ENCODE measurements around the gene CLDN16. TPM values are rescaled to one million over a fixed set of nuclear protein-coding genes. Genes with fewer than 3 reads are reported as not detected.

CLDN16 gene
- total RNA-seq, 1 donor from 2014 or later = not detected

- DNase-seq (ENCODE audit: low read depth, low spot score) = no peak
These were observed 9.6 kb upstream of the CLDN16 start for GRCh38 chr3:190378240-190378891.

DNA sequence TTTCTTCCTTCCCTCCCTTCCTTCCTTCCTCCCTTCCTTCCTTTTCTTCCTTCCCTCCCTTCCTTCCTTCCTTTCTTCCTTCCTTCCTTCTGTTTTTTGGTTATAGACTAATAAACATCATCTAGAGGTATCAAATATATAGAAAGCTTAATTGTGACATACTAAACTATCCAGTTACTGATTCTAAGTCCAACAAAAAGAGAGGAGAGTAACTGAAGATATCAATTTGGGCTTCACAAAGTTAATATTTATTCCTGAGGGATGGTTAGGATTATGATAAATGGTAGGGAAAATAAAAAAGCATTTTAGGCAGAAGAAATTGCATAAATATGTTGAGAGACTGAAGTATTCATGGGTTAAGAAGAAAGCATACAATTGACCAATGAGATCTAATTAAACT is 7.8 kb upstream of the CLDN16 start:
- no peak for DNase-seq (ENCODE audit: low read depth, low spot score)

- no peak for DNase-seq (ENCODE audit: low read depth, low spot score)
These were observed 6.5 kb upstream of the CLDN16 start for GRCh38 chr3:190381441-190381840.

DNA sequence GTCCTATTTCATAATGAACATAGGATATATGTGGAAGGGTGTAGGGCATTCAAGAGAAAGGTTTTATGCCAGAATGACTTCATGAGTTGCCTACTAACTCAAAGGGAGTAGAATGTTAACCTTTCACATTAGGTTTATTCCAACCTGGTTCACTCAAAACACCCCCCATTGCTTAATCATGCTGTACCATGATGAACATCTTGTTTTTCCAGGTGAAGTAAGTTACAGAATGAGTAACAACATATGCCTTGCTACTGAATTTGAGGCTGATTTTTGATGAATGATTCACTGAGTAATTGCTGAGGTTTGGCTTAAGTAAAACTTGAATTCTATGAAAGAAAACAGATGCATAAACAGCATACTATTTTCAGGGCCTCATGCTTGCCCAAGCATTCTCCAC is 5.9 kb upstream of the CLDN16 start:
- no peak for DNase-seq (ENCODE audit: low read depth, low spot score)

DNA sequence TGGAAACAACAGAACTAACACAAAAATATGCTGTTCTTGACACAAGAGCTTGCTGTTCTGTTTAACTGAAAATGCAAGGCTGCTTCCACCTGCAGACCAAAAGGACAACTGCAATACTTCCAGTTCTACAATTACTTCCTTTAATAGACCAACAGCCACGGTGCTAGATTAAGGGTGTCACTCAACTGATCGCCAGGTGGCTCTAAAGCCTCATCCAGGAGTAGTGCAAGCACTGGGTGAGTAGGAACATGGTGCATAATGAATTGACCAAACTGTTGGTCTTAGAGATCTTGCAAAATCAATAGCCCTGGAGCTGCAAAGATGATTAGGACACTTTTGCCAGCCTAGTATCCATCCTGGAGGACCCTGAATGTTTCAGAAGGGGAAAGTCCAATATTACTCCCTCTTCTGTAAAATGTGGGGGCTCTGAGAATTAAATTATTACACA is 3.6 kb upstream of the CLDN16 start:
- peak; percentile 13 for DNase-seq (ENCODE audit: low read depth, low spot score)

DNA sequence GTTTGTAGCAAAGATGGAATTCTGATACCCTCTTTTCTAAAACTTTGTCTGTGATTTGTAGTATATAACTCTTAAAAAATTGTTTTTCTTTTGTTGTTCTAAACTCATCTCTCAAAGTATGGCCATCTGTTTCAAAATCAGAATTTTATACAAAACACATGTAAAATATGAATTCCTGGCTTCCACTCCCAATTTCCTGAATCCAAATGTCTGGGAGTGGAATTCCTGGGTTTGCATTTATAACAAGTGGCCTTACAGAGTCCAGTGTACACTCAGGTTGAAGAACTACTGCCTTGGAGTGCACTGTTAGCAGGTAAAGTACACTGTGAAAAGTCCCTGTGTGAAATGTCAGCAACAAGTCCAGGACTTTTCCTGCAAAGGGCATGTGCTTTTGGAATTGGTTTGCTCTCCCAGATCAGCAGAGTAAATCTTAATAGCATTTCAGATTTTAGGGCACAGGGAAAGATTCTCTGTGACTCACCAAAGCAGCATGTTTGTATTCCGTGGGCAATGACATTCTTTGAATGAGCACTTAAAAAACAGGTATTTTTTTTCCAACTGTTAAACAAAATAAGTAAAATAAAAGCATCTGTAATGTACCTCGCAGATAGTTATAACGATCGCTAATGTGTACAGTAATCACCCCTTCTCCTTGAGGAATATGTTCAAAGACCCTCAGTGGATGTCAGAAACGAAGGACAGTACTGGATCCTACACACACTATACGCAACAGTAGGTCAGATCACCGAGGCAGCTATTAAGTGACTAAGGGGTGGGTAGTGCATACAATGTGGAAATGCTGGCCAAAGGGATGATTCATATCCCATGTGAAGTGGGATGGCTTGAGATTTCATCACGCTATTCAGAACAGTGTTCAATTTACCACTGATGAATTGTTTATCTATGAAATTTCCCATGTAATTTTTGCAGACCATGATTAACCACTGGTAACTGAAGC is 2.0 kb upstream of the CLDN16 start:
- DNase-seq (ENCODE audit: low read depth, low spot score) = peak; percentile 78

DNA sequence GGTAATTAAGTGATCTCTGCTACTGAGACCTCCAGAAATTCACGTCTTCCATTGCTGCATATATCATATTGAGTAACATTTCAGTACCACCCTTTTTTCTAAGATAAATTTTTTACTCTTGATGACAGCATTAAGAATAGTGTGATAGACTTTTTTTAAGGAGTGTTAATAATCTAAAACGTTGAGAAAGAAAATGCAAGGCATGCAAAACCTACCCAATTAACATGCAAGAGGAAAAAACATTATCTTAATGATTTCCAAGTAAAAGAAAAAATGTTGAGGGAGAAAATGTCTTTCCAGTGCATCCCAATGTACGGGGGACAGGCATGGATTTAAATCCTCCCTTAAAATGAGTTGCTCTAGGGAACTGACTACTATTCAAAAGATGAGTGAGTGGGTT is 740 bp downstream of the CLDN16 start:
- no peak for DNase-seq (ENCODE audit: low read depth, low spot score)

DNA sequence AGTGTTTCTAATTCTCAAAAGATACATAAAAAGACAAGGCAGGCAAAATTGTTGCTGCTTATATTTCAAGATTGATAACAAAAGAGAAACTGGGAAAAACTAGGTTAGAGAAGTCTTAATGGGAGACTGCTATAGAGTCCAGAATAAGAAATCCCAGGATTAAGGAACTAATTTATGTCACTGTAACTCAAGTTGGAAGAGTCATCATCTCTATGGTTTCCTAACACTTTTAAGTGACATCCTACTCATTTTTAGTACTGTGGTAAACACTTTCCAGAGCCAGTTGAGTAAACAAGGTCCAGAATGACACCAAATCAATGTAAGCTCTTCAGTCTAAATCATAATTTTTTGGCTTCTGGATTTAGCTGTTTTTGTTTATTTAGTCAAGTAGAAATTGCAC is 8.0 kb downstream of the CLDN16 start:
- DNase-seq (ENCODE audit: low read depth, low spot score) = no peak

- DNase-seq (ENCODE audit: low read depth, low spot score) = no peak
These were observed 9.9 kb downstream of the CLDN16 start for GRCh38 chr3:190397889-190398288.

- DNase-seq (ENCODE audit: low read depth, low spot score) = no peak
These were observed 11.7 kb downstream of the CLDN16 start for GRCh38 chr3:190399677-190400076.

GRCh38 chr3:190401963-190402362 is 14.0 kb downstream of the CLDN16 start:
- DNase-seq (ENCODE audit: low read depth, low spot score) = peak; percentile 74

GRCh38 chr3:190404715-190405114 is 16.8 kb downstream of the CLDN16 start:
- no peak for DNase-seq (ENCODE audit: low read depth, low spot score)

GRCh38 chr3:190414297-190414696 is 26.3 kb downstream of the CLDN16 start:
- no peak for DNase-seq (ENCODE audit: low read depth, low spot score)

GRCh38 chr3:190424108-190424477 is 36.1 kb downstream of the CLDN16 start:
- DNase-seq (ENCODE audit: low read depth, low spot score) = no peak

DNA sequence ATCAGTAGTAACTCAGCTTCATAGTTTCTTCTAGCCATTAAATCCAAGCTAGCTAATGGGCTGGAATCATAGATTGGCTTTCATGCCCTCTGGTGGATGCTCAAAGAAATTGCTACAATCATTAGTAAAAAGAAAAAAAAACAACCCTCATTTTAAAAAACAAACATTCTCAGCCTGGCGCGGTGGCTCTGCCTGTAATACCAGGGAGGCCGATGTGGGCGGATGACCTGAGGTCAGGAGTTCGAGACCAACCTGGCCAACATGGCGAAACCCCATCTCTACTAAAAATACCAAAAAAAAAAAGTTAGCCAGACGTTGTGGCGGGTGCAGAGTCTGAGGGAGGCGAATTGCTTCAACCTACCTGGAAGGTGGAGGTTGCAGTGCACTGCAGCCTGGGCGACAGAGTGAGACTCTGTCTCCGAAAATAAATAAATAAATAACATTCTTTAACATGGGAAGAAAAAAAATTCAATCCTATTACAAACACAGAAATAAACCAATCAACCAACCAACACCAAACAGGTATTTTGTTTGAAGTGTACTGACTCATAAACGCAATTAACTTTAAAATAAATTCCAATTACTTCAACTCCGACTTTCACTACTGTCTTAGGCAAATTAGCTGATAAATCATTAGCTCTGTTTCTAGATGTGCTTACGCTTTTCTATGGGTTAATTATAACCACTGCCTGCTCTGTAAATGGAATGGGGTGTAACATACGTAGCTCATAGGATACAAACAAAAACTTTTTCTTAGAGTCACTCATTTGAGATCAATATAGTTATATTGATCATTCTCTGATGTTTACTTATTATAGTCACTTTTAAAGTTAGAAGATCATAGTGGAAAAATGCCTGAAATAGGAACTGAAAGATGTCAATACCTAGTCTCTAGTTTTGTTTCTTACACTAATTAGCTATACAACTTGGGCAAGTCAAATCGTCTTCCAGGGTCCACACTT is 36.8 kb downstream of the CLDN16 start:
- DNase-seq (ENCODE audit: low read depth, low spot score) = peak; percentile 33

GRCh38 chr3:190425833-190426232 is 37.9 kb downstream of the CLDN16 start:
- no peak for DNase-seq (ENCODE audit: low read depth, low spot score)

DNA sequence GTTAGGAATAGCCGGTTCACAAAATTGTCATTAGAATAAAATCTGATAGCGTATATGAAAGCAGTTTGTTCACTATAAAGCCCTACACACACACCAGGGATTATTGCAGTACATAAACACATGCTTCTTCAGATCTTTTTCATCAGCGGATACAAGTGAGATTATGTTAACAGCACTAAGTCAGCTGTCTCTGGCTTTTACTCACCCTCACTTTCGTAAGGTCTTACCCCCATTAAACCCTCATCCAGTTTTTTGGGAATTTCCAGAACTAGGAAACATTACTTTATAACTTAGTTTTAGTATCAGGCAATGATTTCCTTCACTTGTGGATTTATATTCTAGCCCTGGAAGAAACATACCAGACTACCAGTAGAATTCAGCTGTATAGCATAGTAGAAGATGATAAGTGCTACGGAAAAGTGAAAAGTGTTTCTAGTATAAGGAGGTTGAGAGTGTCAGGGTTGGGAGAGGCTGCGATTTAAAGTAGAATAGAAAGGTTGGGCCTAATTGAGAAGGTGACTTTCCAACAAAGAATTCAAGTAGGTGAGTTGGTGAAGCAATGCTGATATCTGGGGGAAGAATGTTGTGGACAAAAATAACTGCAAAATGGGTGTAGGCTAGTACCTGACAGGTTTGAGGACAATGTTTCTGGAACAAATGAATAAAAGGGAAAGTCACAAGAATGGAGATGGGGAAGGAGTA is 39.0 kb downstream of the CLDN16 start:
- DNase-seq (ENCODE audit: low read depth, low spot score) = no peak

GRCh38 chr3:190429681-190430080 is 41.7 kb downstream of the CLDN16 start:
- no peak for DNase-seq (ENCODE audit: low read depth, low spot score)

GRCh38 chr3:190430906-190431305 is 42.9 kb downstream of the CLDN16 start:
- DNase-seq (ENCODE audit: low read depth, low spot score) = no peak

DNA sequence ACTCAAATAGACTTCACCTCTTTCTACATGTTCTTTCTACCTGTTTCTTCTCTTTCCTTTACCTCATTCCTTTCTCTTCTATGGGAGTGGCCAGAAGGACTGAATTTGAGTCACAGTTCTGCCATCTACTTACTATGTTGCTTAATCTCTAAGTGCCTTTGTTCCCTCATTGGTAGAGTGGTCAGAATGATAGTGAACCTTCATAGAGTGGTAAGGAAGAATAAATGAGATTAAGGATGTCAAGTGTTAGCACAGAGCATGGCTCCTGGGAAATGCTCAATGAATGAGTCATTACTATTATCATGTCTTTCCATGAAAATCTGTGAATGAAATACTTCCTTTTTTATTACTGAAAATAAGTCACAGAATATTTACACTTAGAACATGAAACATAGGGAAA is 44.3 kb downstream of the CLDN16 start:
- no peak for DNase-seq (ENCODE audit: low read depth, low spot score)

GRCh38 chr3:190433626-190434025 is 45.7 kb downstream of the CLDN16 start:
- DNase-seq (ENCODE audit: low read depth, low spot score) = no peak
